Measurements from ENCODE around the gene SMG6.
"Not testable (repeated sequence)": the region's sequence is repeated elsewhere in the genome, so short reads cannot be mapped to it uniquely, and the experiment has no call there.

Gene SMG6

DNA sequence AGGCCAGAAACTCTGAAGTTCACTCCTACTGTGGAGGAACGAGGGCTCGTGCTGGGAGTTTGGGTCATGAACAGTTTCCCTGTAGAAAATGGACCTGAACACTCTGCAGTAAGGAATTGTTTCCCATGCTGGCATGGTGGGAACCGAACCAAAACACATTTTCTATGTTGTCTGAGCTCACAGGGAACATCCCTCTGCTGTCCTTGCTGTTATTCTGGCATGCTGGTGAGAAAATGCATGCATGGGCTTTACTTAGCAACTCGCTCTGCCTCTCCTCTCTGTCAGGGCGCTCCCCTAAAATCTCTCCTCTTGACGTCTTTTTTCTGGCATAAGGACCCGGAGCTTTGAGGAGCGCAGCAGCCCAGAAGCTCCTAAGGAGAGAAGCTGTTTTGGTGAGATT, 283.9 kb downstream of the SMG6 start:
- no peak for DNase-seq

DNA sequence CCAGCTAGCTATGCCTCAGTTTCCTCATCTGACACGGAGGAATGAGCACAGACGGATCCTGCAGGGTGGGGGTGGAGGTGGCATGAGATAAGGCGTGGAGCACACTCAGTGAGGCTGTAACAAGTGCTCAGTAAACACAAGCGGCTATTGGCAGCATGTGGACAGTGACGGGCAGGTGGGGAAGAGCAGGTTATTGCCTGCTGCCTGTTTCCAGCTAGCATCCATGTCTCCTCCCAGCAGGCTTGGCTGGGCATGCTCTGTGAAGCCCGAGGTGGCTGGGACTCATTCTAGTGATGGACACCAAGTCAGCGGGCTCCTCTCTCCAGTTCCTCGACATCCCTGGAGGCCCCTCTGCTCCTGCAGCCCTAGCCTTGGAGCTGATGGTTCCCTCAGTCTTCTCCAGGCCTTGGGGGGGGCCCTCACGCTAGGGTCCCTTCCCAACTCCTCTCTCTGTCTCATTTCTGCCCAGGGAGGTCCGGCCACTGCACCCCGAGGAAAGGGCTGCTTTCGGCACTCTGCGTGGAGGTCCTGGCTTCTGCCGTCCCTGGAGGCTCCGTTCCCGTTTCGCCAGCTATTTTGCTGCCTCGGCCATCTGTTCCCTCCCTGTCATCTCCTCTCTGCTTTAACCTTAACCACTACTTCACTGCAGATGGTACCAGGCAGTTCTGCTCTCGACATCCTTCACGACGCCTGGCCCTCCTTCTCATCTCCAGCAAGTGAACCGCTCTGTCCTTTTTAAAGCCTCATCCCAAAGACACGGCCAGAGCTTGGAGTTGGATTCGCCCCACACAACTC, 284.7 kb downstream of the SMG6 start:
- no peak for DNase-seq

DNA sequence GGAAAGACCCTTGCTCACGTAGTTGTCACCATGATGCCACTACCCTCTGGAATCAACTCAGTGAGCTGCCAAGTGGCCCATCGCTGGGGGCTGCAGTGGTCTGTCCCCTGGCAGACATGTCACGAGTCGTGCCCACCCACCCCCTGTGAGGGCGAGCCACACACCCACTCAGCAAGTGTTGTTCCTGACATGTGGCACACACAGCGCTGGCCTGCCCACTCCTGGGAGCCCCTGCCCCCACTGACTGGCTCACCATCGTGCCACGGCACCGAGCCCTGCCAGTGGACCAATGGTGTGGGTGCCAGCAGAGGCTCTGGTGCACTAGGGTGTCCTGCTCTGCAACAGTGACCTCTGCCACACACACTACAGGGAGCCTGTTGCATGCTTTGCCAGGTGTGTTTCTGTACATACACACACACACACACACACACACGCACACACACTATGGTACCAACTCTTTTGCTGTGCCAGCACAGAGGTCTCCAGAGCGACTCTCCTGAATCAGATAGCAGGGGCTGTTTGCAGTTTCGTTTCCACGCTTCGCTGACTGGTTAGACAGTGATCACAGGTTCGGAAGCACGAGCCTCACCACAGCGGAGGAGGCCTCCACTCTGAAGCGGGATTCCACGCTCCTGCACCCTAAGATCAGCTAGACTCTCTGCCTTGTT, 286.2 kb downstream of the SMG6 start:
- DNase-seq, result no peak

DNA sequence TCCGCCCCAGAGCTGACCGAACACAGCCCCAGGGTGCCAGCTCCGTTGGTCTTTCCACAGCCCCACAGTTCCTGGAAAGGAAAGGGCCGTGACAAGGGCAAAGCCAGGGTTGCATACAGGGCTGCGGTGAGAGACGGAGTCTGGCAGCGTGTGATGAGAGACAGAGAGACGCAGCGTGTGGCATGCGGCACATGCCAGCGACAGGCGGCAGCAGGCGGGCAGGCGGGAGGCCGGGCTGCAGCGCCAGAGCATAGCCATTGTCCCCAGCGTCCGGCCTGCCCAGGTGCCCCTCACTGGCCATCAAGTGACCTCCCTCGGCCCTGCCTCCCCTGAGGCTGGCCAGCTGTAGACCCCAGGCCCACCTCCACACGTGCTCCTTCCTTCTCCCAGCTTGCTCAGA, 287.1 kb downstream of the SMG6 start:
- DNase-seq, result no peak

DNA sequence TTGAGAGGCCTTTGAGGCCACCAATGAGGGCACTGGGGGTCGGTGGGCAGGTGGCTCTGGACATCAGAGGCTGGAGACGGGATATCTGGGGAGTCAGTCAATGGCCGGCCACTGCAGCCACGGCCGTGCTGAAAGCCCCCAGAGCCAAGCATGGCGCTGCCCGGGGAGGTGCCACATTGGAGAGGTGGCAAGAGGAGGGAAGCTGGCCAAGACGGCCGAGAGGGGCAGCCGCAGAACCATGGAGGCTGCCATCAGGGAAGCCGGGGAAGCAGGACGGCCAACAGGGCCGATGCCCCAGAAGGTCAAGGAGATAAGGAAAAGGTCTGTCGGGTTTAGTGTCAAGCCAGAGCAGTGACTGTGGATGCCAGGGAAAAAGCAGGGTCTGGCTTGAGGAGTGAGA, 288.3 kb downstream of the SMG6 start:
- DNase-seq, result no peak

DNA sequence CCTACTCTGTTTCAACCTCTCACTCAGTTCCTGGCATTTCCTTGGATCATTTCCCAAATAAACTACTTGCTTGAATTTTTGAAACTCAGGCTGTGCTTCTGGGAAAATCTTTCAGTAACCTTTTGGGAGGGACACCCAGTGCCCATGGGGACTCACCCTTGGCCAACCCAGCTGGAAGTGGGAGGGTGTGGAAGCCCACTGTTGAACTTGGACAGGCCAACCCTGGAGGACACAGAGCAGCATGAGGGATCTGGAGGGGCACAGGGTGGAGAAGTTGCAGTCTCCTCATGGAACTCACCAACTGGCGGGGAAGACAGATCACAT, 289.6 kb downstream of the SMG6 start:
- DNase-seq, result no peak

DNA sequence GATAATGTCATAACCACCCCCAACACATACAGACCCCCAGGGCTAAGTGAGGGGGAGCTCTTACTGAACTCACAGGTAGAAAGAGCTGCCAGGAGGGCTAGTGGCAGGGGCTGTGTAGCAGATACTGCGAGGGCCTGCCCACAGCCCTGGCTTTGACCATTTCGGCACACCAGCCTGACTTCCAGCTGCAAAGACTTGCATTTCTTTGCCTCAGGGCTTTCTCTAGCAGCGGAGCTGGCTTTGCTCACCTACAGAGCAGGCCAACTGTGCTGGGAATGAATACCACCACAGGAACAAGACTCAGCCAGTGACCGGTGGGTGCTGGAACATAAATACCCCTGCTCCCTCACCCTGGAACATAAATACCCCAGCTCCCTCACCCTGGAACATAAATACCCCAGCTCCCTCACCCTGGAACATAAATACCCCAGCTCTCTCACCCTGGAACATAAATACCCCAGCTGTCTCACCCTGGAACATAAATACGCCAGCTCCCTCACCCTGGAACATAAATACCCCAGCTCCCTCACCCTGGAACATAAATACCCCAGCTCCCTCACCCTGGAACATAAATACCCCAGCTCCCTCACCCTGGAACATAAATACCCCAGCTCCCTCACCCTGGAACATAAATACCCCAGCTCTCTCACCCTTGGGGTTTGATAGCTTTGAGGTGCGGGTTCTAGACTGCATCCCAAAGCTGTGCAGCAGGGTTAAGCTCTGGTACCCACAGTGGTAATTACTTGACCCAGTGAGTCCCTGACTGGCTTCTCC, 290.2 kb downstream of the SMG6 start:
- DNase-seq, result not testable (repeated sequence)

DNA sequence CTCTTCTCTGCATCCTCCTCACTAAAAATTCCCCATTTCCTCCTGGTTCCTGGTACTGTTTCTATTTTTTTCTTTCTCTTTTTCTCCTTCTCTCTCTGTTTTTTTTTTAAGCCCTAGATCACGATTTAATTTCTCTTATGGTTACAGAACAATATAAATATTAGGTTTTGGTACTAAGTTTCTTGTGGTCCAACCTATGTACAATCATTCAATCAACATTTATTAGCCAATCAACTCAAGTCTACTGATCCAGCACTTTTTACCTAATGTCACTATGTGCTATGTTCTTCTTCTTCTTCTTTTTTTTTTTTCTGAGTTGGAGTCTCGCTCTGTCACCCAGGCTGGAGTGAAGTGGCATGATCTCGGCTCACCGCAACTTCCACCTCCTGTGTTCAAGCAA, 291.1 kb downstream of the SMG6 start:
- no peak for DNase-seq

DNA sequence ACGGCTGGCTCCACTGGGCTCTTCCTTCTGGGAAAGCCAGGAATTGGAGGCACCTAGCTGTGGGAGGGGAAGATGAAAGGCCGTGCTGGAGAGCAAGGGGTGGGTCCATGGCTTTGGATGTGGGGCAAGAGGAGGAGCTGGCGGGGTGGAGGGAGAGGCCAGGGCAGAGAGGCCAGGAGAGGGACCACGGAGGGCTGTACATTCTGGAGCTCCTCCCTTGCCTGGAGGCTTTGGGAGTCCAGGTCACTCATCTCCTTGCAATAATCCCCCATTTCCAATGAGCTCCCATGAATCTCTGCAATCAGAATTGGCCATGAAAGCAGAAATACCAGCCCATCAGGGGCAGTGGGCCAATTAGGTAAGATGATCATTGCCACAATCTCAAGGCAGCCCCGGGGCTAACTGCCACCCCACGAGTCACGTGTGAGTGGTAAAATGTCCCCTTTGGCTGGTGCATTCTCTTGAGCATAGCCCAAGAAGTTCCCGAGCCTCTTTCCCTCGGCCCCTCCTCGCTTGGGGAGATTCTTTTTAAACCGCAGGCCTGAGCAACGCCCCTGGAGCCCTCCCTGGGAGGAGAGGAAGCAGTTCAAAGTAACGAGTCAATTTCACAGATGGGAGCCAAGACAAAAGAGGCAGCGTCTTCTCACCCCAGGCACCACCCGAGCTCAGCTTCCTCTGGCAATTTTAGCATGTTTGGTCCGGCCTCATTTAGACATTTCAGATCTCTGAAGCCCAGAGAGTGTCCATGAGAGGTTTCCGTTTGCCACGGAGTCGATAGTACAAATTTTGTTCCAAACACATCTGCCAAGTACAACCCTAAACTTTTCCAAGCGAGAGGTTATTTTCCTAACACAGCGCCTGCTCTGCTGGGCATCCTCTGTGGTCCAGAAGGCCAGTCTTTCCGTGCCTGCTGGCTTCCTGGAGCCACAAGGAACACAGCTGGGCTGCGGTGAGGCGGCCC, 291.9 kb downstream of the SMG6 start:
- no peak for DNase-seq

Data from COR-L47 (cell line).